ENCODE results near the gene FATE1.

Gene FATE1

DNA sequence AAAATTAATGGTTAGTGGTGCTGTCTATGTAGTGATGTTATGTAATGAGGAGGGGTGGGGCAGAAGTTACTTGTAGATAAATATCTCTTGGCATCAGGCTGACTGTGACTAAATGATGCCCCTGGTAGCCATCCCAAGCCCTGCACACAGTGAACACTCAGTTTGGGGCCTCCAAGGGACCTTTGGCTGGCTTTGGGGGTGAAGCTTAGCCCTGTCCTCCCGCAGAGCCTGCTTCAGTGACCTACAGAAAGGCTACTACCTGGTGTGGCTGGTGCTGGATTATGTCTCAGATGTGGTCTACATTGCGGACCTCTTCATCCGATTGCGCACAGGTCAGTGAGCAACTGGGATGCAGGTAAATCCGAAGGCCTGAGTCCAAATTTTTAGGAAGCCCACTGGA, 26.5 kb downstream of the FATE1 start:
- TF ChIP-seq CEBPB (IDR thresholded peaks at IDR 0.05) (no peak), NFIC (IDR thresholded peaks at IDR 0.05) (no peak), RAD21 (IDR thresholded peaks at IDR 0.05; ENCODE audit: low read depth) (no peak), FOXM1 (IDR thresholded peaks at IDR 0.05; ENCODE audit: borderline replicate concordance, low read depth) (no peak)
- TF ChIP-seq, protein P1, sequence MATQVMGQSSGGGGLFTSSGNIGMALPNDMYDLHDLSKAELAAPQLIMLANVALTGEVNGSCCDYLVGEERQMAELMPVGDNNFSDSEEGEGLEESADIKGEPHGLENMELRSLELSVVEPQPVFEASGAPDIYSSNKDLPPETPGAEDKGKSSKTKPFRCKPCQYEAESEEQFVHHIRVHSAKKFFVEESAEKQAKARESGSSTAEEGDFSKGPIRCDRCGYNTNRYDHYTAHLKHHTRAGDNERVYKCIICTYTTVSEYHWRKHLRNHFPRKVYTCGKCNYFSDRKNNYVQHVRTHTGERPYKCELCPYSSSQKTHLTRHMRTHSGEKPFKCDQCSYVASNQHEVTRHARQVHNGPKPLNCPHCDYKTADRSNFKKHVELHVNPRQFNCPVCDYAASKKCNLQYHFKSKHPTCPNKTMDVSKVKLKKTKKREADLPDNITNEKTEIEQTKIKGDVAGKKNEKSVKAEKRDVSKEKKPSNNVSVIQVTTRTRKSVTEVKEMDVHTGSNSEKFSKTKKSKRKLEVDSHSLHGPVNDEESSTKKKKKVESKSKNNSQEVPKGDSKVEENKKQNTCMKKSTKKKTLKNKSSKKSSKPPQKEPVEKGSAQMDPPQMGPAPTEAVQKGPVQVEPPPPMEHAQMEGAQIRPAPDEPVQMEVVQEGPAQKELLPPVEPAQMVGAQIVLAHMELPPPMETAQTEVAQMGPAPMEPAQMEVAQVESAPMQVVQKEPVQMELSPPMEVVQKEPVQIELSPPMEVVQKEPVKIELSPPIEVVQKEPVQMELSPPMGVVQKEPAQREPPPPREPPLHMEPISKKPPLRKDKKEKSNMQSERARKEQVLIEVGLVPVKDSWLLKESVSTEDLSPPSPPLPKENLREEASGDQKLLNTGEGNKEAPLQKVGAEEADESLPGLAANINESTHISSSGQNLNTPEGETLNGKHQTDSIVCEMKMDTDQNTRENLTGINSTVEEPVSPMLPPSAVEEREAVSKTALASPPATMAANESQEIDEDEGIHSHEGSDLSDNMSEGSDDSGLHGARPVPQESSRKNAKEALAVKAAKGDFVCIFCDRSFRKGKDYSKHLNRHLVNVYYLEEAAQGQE (IDR thresholded peaks at IDR 0.05; ENCODE audit: low read depth) = no peak

DNA sequence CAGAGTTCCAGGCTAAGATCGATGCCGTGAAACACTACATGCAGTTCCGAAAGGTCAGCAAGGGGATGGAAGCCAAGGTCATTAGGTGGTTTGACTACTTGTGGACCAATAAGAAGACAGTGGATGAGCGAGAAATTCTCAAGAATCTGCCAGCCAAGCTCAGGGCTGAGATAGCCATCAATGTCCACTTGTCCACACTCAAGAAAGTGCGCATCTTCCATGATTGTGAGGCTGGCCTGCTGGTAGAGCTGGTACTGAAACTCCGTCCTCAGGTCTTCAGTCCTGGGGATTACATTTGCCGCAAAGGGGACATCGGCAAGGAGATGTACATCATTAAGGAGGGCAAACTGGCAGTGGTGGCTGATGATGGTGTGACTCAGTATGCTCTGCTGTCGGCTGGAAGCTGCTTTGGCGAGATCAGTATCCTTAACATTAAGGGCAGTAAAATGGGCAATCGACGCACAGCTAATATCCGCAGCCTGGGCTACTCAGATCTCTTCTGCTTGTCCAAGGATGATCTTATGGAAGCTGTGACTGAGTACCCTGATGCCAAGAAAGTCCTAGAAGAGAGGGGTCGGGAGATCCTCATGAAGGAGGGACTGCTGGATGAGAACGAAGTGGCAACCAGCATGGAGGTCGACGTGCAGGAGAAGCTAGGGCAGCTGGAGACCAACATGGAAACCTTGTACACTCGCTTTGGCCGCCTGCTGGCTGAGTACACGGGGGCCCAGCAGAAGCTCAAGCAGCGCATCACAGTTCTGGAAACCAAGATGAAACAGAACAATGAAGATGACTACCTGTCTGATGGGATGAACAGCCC, 28.0 kb downstream of the FATE1 start:
- TF ChIP-seq CREB1 (IDR thresholded peaks at IDR 0.05; ENCODE audit: low read depth) (no peak), RAD21 (IDR thresholded peaks at IDR 0.05; ENCODE audit: low read depth) (no peak), FOXM1 (IDR thresholded peaks at IDR 0.05; ENCODE audit: borderline replicate concordance, low read depth) (no peak), TCF12 (IDR thresholded peaks at IDR 0.05; ENCODE audit: low read depth) (no peak), TAF1 (IDR thresholded peaks at IDR 0.05; ENCODE audit: low read depth) (no peak), EGR1 (IDR thresholded peaks at IDR 0.05) (no peak), EP300 (IDR thresholded peaks at IDR 0.05; ENCODE audit: borderline replicate concordance) (no peak), CEBPB (IDR thresholded peaks at IDR 0.05) (no peak)
- TF ChIP-seq, protein P1 (IDR thresholded peaks at IDR 0.05; ENCODE audit: low read depth) = no peak
- TF ChIP-seq, protein P2, sequence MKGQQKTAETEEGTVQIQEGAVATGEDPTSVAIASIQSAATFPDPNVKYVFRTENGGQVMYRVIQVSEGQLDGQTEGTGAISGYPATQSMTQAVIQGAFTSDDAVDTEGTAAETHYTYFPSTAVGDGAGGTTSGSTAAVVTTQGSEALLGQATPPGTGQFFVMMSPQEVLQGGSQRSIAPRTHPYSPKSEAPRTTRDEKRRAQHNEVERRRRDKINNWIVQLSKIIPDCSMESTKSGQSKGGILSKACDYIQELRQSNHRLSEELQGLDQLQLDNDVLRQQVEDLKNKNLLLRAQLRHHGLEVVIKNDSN (IDR thresholded peaks at IDR 0.05) = no peak
- TF ChIP-seq, protein P3, sequence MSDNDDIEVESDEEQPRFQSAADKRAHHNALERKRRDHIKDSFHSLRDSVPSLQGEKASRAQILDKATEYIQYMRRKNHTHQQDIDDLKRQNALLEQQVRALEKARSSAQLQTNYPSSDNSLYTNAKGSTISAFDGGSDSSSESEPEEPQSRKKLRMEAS (IDR thresholded peaks at IDR 0.05) = no peak

DNA sequence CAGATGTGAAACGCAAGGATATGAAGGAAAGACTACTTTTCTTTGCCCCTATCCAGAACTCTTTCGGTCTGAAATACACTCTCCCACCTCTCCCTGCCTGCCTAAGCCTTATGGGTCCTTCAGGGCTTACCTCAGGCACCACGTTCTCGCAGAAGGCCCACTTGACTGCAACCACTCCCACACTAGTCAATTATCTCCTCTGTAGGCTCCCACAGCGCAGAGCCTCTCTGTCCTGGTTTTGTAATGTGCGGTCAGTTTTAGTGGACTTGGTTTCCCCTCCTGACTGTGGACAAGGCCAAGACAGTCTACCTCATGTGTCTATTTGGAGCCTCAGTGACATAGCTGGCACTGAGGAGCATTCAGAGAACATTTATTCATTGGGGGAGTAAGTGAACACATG, 29.8 kb downstream of the FATE1 start:
- TF ChIP-seq YY1 (IDR thresholded peaks at IDR 0.05; ENCODE audit: low read depth) = no peak
- no peak for TF ChIP-seq RAD21 (IDR thresholded peaks at IDR 0.05; ENCODE audit: low read depth)
- TF ChIP-seq EP300 (IDR thresholded peaks at IDR 0.05; ENCODE audit: borderline replicate concordance) = no peak
- no peak for TF ChIP-seq EGR1 (IDR thresholded peaks at IDR 0.05)
- TF ChIP-seq CEBPB (IDR thresholded peaks at IDR 0.05) = no peak
- no peak for TF ChIP-seq NFIC (IDR thresholded peaks at IDR 0.05)
- TF ChIP-seq, protein P3 (IDR thresholded peaks at IDR 0.05) = no peak
- TF ChIP-seq, protein P1 (IDR thresholded peaks at IDR 0.05; ENCODE audit: low read depth) = no peak
- no peak for TF ChIP-seq TCF12 (IDR thresholded peaks at IDR 0.05; ENCODE audit: low read depth)
- TF ChIP-seq TEAD4 (IDR thresholded peaks at IDR 0.05) = no peak
- TF ChIP-seq ZBTB7A (IDR thresholded peaks at IDR 0.05; ENCODE audit: low read depth) = no peak
- TF ChIP-seq FOXM1 (IDR thresholded peaks at IDR 0.05; ENCODE audit: borderline replicate concordance, low read depth) = no peak
- TF ChIP-seq TAF1 (IDR thresholded peaks at IDR 0.05; ENCODE audit: low read depth) = no peak
- TF ChIP-seq, protein P2 (IDR thresholded peaks at IDR 0.05) = no peak
- TF ChIP-seq CREB1 (IDR thresholded peaks at IDR 0.05; ENCODE audit: low read depth) = no peak

DNA sequence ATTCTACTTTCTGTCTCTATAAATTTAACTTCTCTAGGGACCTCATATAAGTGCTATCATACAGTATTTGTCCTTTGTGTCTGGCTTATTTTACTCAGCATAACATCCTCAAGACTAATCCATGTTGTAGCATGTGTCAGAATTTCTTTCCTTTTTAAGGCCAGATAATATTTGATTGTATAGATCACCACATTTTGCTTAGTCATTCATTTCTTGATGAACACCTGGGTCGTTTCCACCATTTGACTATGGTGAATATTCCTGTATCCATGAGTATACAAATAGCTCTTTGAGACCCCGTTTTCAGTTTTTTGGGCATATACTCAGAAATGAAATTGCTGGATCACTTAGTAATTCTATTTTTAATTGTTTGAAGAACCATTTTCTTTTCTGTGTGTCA, 30.7 kb downstream of the FATE1 start:
- TF ChIP-seq TCF12 (IDR thresholded peaks at IDR 0.05; ENCODE audit: low read depth) (no peak), TEAD4 (IDR thresholded peaks at IDR 0.05) (no peak), EP300 (IDR thresholded peaks at IDR 0.05; ENCODE audit: borderline replicate concordance) (no peak)
- TF ChIP-seq, protein P3 (IDR thresholded peaks at IDR 0.05) = no peak
- TF ChIP-seq, protein P1 (IDR thresholded peaks at IDR 0.05; ENCODE audit: low read depth) = no peak
